Anterior cingulate cortex (tissue), 58 donors: Measurements from ENCODE around the gene SOX6.

Experiments used
- DNase-seq, 58 donors: peaks; one replicate each; lab custom pipeline; 2025; lab: John Stamatoyannopoulos, UW

Gene SOX6

GRCh38 chr11:16015741-16016467 lies 340.4 kb downstream of the SOX6 start:
- peak in 1 of 58 donors; percentile 21 for DNase-seq

GRCh38 chr11:16013649-16014275 lies 342.6 kb downstream of the SOX6 start:
- DNase-seq, result no peak

- no peak for DNase-seq
These were observed 343.1 kb downstream of the SOX6 start for GRCh38 chr11:16013242-16013641.

GRCh38 chr11:16012125-16012751 lies 344.1 kb downstream of the SOX6 start:
- no peak for DNase-seq

- no peak for DNase-seq
These were observed 344.9 kb downstream of the SOX6 start for GRCh38 chr11:16011396-16011795.

- DNase-seq, result no peak
These were observed 347.3 kb downstream of the SOX6 start for GRCh38 chr11:16009021-16009420.

- no peak for DNase-seq
These were observed 348.8 kb downstream of the SOX6 start for GRCh38 chr11:16007514-16007913.

- no peak for DNase-seq
These were observed 353.4 kb downstream of the SOX6 start for GRCh38 chr11:16002942-16003341.

GRCh38 chr11:16001899-16002426 lies 354.4 kb downstream of the SOX6 start:
- no peak for DNase-seq

GRCh38 chr11:16001044-16001568 lies 355.2 kb downstream of the SOX6 start:
- DNase-seq, result no peak

GRCh38 chr11:16000065-16000464 lies 356.3 kb downstream of the SOX6 start:
- no peak for DNase-seq

GRCh38 chr11:15993345-15993744 lies 363.0 kb downstream of the SOX6 start:
- no peak for DNase-seq

- DNase-seq, result no peak
These were observed 365.1 kb downstream of the SOX6 start for GRCh38 chr11:15991215-15991614.

- no peak for DNase-seq
These were observed 366.7 kb downstream of the SOX6 start for GRCh38 chr11:15989685-15990084.

- no peak for DNase-seq
These were observed 367.6 kb downstream of the SOX6 start for GRCh38 chr11:15988693-15989231.

GRCh38 chr11:15988016-15988550 lies 368.3 kb downstream of the SOX6 start:
- DNase-seq, result no peak

GRCh38 chr11:15987046-15987445 lies 369.3 kb downstream of the SOX6 start:
- no peak for DNase-seq

GRCh38 chr11:15985860-15986139 lies 370.5 kb downstream of the SOX6 start:
- DNase-seq, result no peak

- no peak for DNase-seq
These were observed 371.1 kb downstream of the SOX6 start for GRCh38 chr11:15985127-15985859.

- DNase-seq, result no peak
These were observed 375.1 kb downstream of the SOX6 start for GRCh38 chr11:15981292-15981691.
